Activated CD4-positive, alpha-beta T cell treated with anti-CD3 and anti-CD28 coated beads, Interleukin-2, amount 50 U/mL, for 24 hours (primary cell): ENCODE measurements around the gene ARF3.
A peak's percentile ranks its signal among the peaks of the same experiment; 100 is the strongest.
"Not testable (repeated sequence)": the region's sequence is repeated elsewhere in the genome, so short reads cannot be mapped to it uniquely, and the experiment has no call there.

Source experiments
- DNase-seq, 2 donors: peaks; one replicate each; pipeline ENCODE4 v3.0.0-alpha.2; 2020; ENCODE audit warnings: low read depth in 1 of 2, low spot score in 1 of 2

Gene ARF3

DNA sequence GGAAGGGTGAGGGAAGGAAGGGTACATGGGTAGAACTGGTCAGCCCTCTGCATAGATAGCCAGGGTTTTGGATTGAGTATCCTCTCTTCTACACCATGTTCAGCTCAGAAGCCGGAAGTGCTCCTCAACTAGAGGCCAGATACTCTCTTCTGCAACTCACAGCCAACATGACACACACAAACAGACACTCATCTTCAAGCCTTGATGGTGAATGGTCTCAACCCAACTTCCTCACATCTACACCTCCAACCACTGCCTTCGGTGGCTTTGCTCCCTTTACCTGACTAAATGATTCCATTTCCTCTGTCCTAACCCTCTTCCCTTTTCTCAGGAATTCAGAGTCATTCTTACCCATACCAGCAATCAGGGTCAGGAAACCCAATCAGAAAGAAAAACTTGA, 24.4 kb downstream of the ARF3 start:
- no peak for DNase-seq

DNA sequence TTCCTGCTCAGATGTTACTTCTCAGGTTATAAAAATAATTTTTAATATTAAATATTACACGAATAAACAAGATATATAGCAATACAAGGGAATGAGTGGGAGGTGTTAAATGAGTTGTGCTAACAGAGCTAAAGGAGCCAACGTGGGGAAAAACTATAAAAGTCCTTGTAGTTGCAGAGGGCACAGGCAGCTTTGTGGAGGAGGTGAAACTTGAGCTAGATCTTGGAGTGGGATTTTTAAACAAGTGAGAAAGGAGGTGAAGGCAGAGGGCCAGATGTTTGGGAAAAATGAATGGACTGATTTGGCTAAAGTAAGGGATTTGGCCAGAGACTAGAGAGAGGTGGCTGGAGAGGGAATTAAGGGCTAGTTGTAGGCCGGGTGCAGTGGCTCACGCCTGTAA, 26.8 kb downstream of the ARF3 start:
- no peak for DNase-seq

DNA sequence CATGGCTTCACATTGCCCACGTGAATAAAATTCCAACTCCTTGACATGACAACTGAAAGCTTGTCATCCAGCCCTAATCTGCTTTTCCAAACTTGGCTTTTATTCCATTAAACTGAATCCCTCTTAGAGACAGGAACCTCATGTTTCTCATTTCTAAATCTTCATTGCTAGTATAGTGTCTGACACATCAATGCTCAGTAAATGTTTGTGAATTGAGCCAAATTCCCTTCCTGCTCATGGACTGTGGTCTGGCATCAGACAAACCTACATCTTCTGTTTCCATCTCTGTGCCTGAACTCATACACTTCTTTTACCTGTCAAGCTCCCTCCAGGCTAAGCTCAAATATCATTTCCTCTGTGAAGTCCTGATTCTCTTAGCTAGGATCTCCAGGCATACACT, 27.7 kb downstream of the ARF3 start:
- no peak for DNase-seq

DNA sequence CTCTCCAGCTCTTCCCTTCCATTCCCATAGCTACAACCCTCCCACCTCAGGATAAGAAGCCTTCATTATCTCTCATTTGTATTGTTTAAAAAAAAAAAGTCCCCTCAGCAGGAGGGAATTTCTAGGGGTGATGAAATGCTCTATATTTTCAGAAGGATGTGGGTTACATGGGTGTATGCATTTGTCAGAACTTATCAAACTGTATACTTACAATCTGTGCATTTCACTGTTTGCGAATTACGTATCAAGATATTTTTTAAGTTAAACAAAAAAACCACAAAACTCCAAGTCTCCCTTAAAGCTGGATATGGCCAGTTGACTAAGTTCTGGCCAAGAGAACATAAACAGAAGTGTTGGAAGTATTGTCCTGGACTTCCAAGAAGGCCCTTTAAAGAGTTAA, 30.0 kb downstream of the ARF3 start:
- DNase-seq, result no peak

DNA sequence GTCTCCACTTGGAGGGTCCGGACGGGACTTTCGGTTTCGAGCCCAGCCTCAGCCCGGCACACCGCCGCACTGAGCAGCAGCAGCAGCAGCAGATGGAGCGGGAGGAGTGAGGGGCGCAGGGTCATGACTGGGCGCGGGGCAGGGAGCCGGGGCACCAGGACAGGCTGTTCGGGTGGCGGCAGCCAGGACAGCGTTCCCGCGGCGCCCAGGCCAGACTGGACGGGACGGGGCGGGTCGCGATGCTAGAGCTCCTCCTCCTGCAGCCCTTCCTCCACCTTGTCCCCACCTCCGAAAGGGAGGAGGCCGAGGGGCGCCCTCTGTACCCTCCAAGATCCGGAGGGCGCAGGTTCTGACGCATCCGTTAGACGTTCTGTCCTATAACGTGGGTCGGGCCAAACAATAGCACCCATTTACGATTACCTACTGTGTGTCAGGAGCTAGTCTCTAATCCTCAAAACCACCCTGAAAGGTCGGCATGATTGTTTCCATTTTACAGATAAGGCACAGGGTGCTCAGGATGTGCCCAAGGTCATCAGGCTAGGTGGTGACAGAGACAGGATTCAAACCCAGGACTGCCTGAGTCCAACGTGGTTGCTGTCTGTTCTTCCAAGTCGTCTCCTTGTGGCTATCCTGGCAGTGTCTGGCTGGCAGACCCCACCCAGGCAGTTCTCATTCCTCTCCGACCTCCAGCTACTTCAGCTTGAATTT, 31.8 kb downstream of the ARF3 start, which contains the start of gene FKBP11:
FKBP11 (minus strand) TSS at position 189 of the 708 bp plus-strand sequence; CDS start at position 125, 64 bp downstream.
- peak; percentile 51 to 62 for DNase-seq

DNA sequence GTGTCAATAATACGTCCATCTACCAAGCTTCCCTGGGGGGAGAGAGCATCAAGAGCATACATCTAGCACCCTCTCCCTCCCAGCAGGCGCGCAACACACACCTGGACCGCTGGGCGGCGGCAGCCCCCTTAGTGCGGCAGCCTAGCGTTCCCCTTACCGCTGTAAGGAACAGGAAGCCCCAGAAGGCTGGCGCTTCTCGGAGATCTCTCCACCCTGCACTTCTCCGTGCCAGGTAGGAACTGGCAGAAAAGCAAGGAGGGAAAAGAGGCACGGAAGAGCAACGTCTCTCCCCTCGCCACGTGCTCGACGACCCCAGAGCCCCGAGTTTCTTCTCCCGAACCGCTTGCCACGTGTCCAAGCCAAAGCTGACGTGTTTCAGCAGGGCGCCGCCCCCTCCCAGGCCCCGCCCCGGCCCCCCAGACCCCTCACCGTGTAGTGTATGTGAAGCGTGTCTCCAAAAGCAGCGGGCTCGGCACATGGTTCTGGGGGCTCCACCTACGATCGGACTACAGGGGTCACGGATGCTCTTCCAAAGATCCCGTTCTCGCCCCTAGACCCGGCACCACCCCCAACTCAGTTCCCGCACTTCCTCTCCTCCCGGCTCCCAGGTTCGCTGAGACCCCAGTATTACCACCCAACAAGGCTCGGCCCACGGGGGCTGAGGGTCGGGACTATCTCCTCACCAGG, 32.5 kb downstream of the ARF3 start:
- peak; percentile 47 to 52 for DNase-seq

DNA sequence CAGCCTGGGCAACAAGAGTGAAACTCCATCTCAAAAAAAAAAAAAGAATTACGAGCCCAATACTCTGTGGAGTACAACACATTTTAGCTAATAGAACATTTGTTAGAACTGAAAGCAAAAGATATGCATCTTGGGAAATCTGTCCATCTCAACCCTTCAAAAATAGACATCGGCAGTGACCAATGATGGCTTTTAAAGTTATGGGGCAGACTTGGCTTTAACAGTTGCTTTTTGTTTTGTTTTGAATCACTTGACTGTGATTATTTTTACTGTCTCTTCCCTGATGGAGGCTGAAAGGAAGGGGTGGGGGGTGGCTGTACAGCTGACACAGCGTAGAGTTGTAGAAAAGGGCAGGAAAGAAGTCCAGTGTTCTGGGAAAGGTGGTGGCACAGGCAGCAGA, 34.2 kb downstream of the ARF3 start:
- no peak for DNase-seq

DNA sequence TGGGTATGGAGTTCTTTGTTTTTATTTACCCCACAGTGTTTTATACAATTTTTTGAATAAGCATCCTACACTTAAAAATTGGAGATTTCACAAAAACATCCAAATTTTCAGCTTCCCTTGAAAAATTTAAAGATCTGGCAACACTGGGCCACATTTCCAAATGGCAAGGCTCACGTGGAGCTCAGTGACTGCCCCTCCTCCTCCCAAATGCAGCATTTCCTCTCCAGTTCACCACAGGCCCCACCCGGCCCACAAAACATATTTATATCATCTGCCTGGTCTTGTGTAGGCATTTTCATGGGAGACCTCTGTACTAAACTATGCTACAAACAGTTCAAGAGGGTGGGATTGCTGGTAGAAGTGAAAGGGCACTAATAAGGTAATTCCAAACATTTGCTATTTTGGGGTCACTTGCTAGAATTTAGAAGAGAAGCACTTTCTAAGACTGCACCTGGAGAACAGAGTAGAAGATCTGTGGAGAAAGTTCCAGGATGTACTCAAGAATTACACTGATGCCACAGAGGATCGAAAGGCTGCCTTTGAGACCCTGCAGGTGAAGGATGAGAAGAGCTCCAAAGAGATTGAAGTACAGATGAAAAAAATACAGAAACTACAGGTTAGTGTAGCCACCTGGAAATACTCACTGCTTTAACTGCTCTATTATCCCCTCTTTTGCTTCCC, 39.3 kb downstream of the ARF3 start:
- peak in 1 of 2 donors; percentile 15 for DNase-seq

DNA sequence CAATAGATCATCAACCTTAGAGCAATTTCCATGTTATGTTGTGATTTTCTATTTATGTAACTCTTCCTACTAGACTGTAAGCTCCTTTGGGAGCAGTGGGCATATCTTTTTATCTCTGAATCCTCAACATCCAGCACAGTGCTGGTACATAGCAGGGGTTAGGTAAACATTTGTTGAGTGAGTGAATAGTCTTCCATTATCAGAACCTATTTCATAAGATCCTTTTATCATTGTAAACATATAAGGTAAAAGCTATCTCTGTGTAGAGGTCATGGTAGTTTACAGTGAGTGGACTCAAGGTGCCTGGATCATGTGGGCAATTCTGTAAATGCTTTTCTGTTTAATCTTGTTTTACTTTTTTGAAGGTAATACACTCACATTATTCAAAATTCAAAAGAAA, 47.1 kb downstream of the ARF3 start:
- no peak for DNase-seq

DNA sequence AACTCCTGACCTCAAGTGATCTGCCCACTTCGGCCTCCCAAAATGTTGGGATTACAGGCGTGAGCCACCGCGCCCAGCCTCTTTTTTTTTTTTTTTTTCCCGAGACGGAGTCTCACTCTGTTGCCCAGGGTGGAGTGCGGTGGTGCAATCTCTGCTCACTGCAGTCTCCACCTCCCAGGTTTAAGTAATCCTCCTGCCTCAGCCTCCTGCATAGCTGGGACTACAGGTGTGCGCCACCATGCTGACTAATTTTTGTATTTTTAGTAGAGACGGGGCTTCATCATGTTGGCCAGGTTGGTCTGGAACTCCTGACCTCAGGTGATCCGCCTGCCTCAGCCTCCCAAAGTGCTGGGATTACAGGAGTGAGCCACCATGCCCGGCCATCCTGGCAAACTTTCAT, 47.6 kb downstream of the ARF3 start:
- DNase-seq, result not testable (repeated sequence)

DNA sequence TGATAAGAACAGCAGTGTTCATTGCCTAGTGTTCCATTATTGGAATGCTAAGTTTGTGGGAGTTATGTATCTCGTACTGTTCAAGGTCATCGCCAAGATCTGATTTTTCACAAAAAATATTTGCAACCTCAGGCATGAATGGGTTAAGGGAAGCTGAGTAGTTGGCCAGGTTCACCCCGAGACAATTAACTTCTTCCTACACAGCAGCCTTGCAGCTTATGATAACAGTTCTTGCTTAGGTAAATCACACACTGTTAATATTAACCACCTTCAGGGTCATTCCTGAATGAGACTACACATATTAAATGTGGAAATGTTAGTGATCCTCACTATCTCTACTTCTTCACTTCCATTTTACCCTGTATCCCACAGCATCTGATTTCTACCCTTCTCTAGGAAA, 50.0 kb downstream of the ARF3 start:
- no peak for DNase-seq

DNA sequence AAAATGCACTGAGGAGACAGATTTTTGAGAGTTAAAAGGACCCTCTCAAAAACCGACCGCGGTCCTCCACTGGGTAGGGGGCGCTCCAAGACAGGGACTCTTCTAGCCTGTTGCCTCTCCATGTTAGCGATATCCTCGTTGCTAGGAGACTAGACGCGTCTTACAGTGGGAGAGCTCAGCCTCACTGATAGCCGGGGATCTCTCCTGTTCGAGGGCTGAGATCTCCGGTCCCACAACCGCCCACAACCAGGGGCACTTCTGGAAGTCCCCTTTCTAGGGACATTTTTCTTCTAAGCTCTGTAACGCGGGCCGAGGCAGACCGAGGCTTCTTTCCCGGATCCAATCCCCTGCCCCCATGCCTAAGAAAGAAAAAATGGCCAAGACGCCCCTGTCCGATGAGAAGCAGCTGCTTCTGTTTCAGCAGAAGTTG, 53.3 kb downstream of the ARF3 start:
- peak; percentile 67 to 78 for DNase-seq

DNA sequence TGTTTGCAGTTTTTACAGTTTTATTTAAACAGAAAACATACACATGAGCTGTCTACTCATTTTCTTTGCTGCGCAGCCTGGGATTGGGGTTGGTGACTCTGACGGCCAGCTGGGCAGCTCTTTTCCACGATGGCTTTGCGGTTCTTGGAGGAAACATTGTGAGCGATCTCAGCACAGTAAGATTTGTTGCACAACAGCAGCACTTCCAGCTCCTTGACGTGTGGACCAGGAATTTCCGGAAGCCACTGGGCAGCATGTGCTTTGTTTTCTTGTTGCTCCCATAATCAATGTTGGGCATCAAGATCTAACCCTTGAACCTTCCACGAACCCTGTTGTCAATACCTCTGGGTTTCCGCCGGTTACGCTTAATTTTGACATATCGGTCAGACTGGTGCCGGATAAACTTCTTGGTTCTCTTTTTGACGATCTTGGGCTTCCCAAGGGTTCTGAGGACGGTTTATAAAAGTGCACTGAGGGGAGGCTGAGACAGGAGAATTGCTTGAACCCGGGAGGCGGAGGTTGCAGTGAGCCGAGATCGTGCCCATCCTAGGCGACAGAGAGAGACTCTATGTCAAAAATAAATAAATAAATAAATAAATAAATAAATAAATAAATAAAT, 53.8 kb downstream of the ARF3 start:
- no peak for DNase-seq

DNA sequence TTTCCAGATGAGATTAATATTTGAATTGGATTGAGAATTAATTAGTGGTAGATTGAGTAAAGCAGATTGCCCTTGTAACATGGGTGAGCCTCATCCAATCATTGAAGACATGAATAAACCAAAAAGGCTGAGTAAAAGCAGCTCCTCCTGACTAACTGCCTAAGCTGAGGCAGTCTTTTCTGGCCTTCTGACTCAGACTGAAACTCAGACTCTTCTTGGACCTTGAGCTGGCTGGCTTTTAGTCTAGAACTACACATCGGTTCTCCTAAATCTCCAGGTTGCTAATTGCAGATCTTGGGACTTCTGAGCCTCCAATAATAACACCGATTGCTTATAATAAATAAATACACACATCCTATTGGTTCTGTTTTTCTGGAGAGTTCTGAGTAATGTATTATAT, 56.0 kb downstream of the ARF3 start:
- no peak for DNase-seq

DNA sequence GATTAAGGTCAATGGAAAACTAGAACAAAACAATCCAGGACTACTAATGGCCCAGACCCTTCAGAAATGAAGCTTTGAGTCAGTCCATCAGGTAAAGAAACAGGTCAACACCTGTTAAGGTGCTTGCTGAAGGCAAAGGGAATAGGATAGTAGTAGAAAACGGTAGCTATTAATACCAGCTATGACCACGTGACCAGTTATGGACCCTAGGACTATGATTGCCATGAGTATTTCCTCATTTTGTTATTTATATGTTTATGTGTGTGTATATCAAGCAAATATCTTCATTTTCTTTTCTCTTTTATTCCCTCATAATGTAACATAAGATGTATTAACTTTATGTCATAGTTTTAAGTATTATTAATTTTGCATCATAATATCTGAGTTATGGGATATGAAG, 57.6 kb downstream of the ARF3 start:
- no peak for DNase-seq

DNA sequence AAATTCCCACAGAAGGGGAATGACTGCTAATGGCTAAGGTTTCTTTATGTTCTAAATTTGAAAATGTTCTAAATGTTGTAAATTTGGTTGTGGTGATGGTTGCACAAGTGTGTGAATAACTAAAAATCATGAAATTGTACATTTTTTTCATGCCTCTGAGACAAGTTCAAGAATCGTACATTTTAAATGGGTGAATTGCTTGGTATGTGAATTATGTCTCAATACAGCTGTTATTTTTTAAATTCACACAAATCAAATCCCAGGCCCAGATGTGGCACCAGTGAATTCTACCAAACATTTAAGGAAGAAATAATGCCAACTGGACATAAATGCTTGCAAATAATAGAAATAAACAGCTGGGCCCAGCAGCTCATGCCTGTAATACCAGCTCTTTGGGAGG, 63.0 kb downstream of the ARF3 start:
- no peak for DNase-seq

DNA sequence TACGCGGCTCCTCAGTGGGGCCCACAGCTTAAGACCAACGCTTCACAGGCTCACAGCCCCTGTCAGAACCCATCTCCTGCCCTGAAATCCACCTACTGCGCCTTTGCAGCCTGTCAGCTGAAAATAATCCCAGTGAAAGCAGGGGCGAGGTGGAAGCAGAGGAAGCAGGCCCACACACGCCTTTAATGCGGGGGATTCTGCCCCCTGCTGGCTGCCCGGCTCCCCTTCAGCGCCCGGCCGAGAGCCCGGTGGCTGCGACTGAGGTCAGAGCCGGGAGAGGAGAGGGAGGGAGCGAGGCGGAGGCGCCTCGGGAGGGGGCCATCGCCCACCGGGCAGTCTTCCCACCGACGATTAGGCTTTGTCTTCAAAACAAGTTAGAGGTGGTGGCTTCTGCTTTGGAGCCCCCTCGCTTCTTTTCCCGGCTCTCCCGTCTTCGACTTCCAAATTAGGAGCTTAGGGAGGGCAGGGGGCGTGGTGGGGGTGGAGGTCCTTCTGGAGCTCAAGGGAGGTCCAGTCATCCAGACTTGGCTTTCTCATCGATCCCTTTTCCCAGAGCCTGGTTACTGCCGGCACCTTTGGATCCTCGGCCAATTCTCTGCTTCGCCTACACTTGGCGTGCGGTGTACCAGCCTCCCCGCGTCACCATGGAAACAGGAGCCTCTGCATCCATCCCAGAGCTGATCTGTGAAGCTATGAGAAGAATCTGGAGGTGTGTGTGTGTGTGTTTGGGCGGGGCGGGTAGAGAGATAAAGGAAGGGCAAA, 66.4 kb downstream of the ARF3 start:
- DNase-seq, result peak; percentile 50 to 54

DNA sequence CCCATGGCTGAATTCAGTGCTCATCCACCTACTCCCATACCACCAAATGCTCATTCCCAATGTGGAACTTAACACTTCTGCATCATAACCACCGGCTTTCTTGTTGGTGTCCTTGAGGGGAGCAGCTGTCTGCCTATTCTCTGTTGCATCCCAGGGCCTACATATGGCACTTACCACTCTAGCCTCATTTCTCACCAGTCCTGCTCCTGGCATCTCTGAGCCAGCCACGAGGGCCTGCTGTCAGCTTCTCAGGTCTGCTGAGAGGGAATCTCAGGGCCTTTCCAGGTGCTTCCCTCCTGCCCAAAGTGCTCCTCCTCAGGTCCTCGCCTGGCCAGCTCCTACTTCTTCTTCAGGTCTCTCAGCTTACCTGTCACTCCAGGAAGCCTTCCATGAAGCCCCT, 67.6 kb downstream of the ARF3 start:
- DNase-seq, result no peak
